Retinal pigment epithelial cell (primary cell): Measurements from ENCODE around the gene GYS1.
A peak's percentile ranks its signal among the peaks of the same experiment; 100 is the strongest.

Source experiments
- DNase-seq: peaks from one replicate; pipeline ENCODE4 v3.0.0-alpha.2; 2010; ENCODE audit warnings: low read depth
- H3K4me3 ChIP-seq: 2 replicates; pipeline ENCODE4 v1.5.1; 2011; ENCODE audit warnings: mild to moderate bottlenecking, low read length, control low read depth, moderate library complexity
- CTCF ChIP-seq: conservative IDR thresholded peaks from 2 replicates; pipeline ENCODE4 v1.5.1; 2011; ENCODE audit warnings: low read depth, low read length, control low read depth, inconsistent platforms

The GYS1 gene

GRCh38 chr19:48954595-48955307, 38.4 kb downstream of the GYS1 start, which contains the start of gene BAX:
Gene BAX (plus strand): TSS chr19:48954875. CDS start chr19:48954929, 54 bp downstream.
- peak; percentile 83 for DNase-seq
- peak within 1 kb of the TSS; percentile 74 for H3K4me3 ChIP-seq
- no peak for TF ChIP-seq CTCF

- TF ChIP-seq CTCF: no peak
- peak overlapping the region; percentile 59 for H3K4me3 ChIP-seq
- no peak for DNase-seq
These were observed 39.0 kb downstream of the GYS1 start for GRCh38 chr19:48953990-48954594.

GRCh38 chr19:48953141-48953540, 40.0 kb downstream of the GYS1 start:
- DNase-seq: no peak
- no peak for TF ChIP-seq CTCF

GRCh38 chr19:48950830-48951519, 42.1 kb downstream of the GYS1 start:
- DNase-seq: no peak
- TF ChIP-seq CTCF: no peak

More at GRCh38 chr19:48953141-48953540, 40.0 kb downstream of the GYS1 start:
- H3K4me3 ChIP-seq: no peak overlapping the region

GRCh38 chr19:48950159-48950558, 43.0 kb downstream of the GYS1 start:
- DNase-seq: no peak
- TF ChIP-seq CTCF: no peak
- no peak overlapping the region for H3K4me3 ChIP-seq

More at GRCh38 chr19:48950830-48951519, 42.1 kb downstream of the GYS1 start:
- H3K4me3 ChIP-seq: no peak overlapping the region

- no peak overlapping the region for H3K4me3 ChIP-seq
- no peak for DNase-seq
- no peak for TF ChIP-seq CTCF
These were observed 45.9 kb downstream of the GYS1 start for GRCh38 chr19:48947258-48947542.
